SU-DHL-6 (cell line): ENCODE results near the gene PKHD1.

ENCODE experiments used
- H2AFZ ChIP-seq: fragments of 200-600 bp; sonication (generic); 2 replicates; pipeline ENCODE4 v1.6.1; 2014; ENCODE audit warnings: low read depth, mild to moderate bottlenecking, moderate library complexity, mixed read lengths, antibody characterized with exemption, low read length; ENCODE audit not compliant: severe bottlenecking
- H3F3A ChIP-seq: fragments of 200-600 bp; shearing (Covaris generic); 2 replicates; pipeline ENCODE4 v1.6.0; 2016; ENCODE audit warnings: antibody characterized with exemption, mild to moderate bottlenecking; ENCODE audit not compliant: insufficient read depth
- H3K27ac ChIP-seq: fragments of 200-600 bp; sonication (generic); 2 replicates; pipeline ENCODE4 v1.5.1; 2016; ENCODE audit warnings: low read depth, mild to moderate bottlenecking, low read length, moderate library complexity, mixed read lengths
- H3K27me3 ChIP-seq: fragments of 200-600 bp; sonication (generic), shearing (Covaris generic); 2 replicates; pipeline ENCODE4 v1.6.0; 2014; ENCODE audit warnings: mild to moderate bottlenecking, low read length
- H3K36me3 ChIP-seq: fragments of 200-600 bp; sonication (generic); 2 replicates; pipeline ENCODE4 v1.6.1; 2014; ENCODE audit warnings: mild to moderate bottlenecking, low read length, mixed read lengths
- H3K4me2 ChIP-seq: fragments of 300-600, 200-600 bp; shearing (Covaris generic), sonication (generic); 2 replicates; pipeline ENCODE4 v1.6.0; 2014; ENCODE audit warnings: low read length, low read depth, mild to moderate bottlenecking; ENCODE audit not compliant: poor library complexity, severe bottlenecking
- H3K4me3 ChIP-seq: fragments of 200-600 bp; sonication (generic); 2 replicates; pipeline ENCODE4 v1.5.1; 2014; ENCODE audit warnings: antibody characterized with exemption, low read length, mild to moderate bottlenecking, mixed read lengths; ENCODE audit not compliant: insufficient read depth, poor library complexity, severe bottlenecking
- H3K79me2 ChIP-seq: fragments of 200-600 bp; sonication (generic); 2 replicates; pipeline ENCODE4 v1.6.1; 2014; ENCODE audit warnings: mild to moderate bottlenecking, low read length, moderate library complexity; ENCODE audit not compliant: insufficient read depth
- H3K9ac ChIP-seq: fragments of 200-600 bp; sonication (generic); 2 replicates; pipeline ENCODE4 v1.7.0; 2014; ENCODE audit warnings: mild to moderate bottlenecking, low read length
- H3K9me2 ChIP-seq: fragments of 200-600 bp; sonication (generic); replicated peaks from 2 replicates; pipeline ENCODE4 v1.6.1; 2014; ENCODE audit warnings: low read length; ENCODE audit not compliant: insufficient read depth
- H3K9me3 ChIP-seq: fragments of 200-600 bp; sonication (generic); 2 replicates; pipeline ENCODE4 v1.6.1; 2014; ENCODE audit warnings: low read length, mixed read lengths; ENCODE audit not compliant: insufficient read depth
- H4K20me1 ChIP-seq: fragments of 200-600 bp; sonication (generic); 2 replicates; pipeline ENCODE4 v1.6.1; 2014; ENCODE audit warnings: low read depth, mild to moderate bottlenecking, antibody characterized with exemption, low read length, moderate library complexity, mixed read lengths
- CTCF ChIP-seq: fragments of 200-600 bp; sonication (generic); IDR thresholded peaks from one replicate; pipeline ENCODE4 v1.5.1; 2017; ENCODE audit warnings: antibody characterized with exemption, mild to moderate bottlenecking, low read length, moderate library complexity; ENCODE audit not compliant: insufficient read depth, poor library complexity, severe bottlenecking
- EZH2phosphoT487 ChIP-seq: fragments of 200-600 bp; sonication (generic), shearing (Covaris generic); conservative IDR thresholded peaks from 2 replicates; pipeline ENCODE4 v1.6.1; 2018; ENCODE audit warnings: mild to moderate bottlenecking, antibody characterized with exemption, low read length, moderate library complexity, mixed read lengths

PKHD1 gene

GRCh38 chr6:52106994-52107393 is 19.6 kb upstream of the PKHD1 start:
- no peak overlapping the region for H2AFZ ChIP-seq

GRCh38 chr6:52104979-52105378 is 17.6 kb upstream of the PKHD1 start:
- Histone ChIP-seq H3K9me2 (no peaks in the 10 kb centered on the region), H3F3A (no peaks in the 10 kb centered on the region), H2AFZ (no peak overlapping the region), H3K4me3 (no peak overlapping the region), H4K20me1 (no peaks in the 10 kb centered on the region), H3K9me3 (no peaks in the 10 kb centered on the region), H3K27me3 (peaks cover 6% of the 10 kb centered on the region; the same call in 1 of the 2 replicates), H3K27ac (no peak overlapping the region), H3K4me2 (no peak overlapping the region), H3K9ac (no peak overlapping the region), H3K36me3 (no peaks in the 10 kb centered on the region), H3K79me2 (no peaks in the 10 kb centered on the region)
- TF ChIP-seq EZH2phosphoT487 (no peak), CTCF (no peak)

More at GRCh38 chr6:52106994-52107393, 19.6 kb upstream of the PKHD1 start:
- no peaks in the 10 kb centered on the region for H3K9me2 ChIP-seq
- TF ChIP-seq EZH2phosphoT487: no peak
- no peak for TF ChIP-seq CTCF
- H3F3A ChIP-seq: no peaks in the 10 kb centered on the region
- H3K9ac ChIP-seq: no peak overlapping the region
- peaks cover 6% of the 10 kb centered on the region; the same call in 1 of the 2 replicates for H3K27me3 ChIP-seq
- H3K9me3 ChIP-seq: peaks cover 3% of the 10 kb centered on the region; the same call in 1 of the 2 replicates
- H3K4me2 ChIP-seq: no peak overlapping the region
- H3K4me3 ChIP-seq: no peak overlapping the region
- H3K27ac ChIP-seq: no peak overlapping the region
- no peaks in the 10 kb centered on the region for H3K79me2 ChIP-seq
- no peaks in the 10 kb centered on the region for H4K20me1 ChIP-seq
- no peaks in the 10 kb centered on the region for H3K36me3 ChIP-seq

GRCh38 chr6:52103623-52104022 is 16.2 kb upstream of the PKHD1 start:
- no peaks in the 10 kb centered on the region for H3K79me2 ChIP-seq
- H3K36me3 ChIP-seq: no peaks in the 10 kb centered on the region
- H3K9me3 ChIP-seq: no peaks in the 10 kb centered on the region
- H3K9me2 ChIP-seq: no peaks in the 10 kb centered on the region
- no peak overlapping the region for H3K4me2 ChIP-seq
- H3K27ac ChIP-seq: no peak overlapping the region
- no peak overlapping the region for H3K9ac ChIP-seq
- H3K27me3 ChIP-seq: peaks cover 3% of the 10 kb centered on the region; the same call in 1 of the 2 replicates
- TF ChIP-seq EZH2phosphoT487 (no peak), CTCF (no peak)
- H3K4me3 ChIP-seq: no peak overlapping the region
- H4K20me1 ChIP-seq: no peaks in the 10 kb centered on the region
- no peak overlapping the region for H2AFZ ChIP-seq
- no peaks in the 10 kb centered on the region for H3F3A ChIP-seq

GRCh38 chr6:52102405-52102804 is 15.0 kb upstream of the PKHD1 start:
- no peak for TF ChIP-seq CTCF
- no peak for TF ChIP-seq EZH2phosphoT487
- Histone ChIP-seq H3K9me2 (no peaks in the 10 kb centered on the region), H3K4me2 (no peak overlapping the region)

More at GRCh38 chr6:52102405-52102804, 15.0 kb upstream of the PKHD1 start:
- H2AFZ ChIP-seq: no peak overlapping the region
- no peak overlapping the region for H3K4me3 ChIP-seq
- H3K27me3 ChIP-seq: peaks cover 3% of the 10 kb centered on the region; the same call in 1 of the 2 replicates
- H3K36me3 ChIP-seq: no peaks in the 10 kb centered on the region
- no peaks in the 10 kb centered on the region for H3K9me3 ChIP-seq
- H3F3A ChIP-seq: no peaks in the 10 kb centered on the region
- H4K20me1 ChIP-seq: no peaks in the 10 kb centered on the region
- H3K9ac ChIP-seq: no peak overlapping the region
- H3K27ac ChIP-seq: no peak overlapping the region
- H3K79me2 ChIP-seq: no peaks in the 10 kb centered on the region
